ENCODE measurements around the gene ATG5. TPM values are rescaled to one million over a fixed set of nuclear protein-coding genes. Genes with fewer than 3 reads are reported as not detected.

The ATG5 gene
- total and polyA plus RNA-seq, 9 of the 15 experiments (the other 6 are each of a cell fraction or from before 2014, with no cell fraction given) = 29.0 to 80.0 (median 53.2) TPM

DNA sequence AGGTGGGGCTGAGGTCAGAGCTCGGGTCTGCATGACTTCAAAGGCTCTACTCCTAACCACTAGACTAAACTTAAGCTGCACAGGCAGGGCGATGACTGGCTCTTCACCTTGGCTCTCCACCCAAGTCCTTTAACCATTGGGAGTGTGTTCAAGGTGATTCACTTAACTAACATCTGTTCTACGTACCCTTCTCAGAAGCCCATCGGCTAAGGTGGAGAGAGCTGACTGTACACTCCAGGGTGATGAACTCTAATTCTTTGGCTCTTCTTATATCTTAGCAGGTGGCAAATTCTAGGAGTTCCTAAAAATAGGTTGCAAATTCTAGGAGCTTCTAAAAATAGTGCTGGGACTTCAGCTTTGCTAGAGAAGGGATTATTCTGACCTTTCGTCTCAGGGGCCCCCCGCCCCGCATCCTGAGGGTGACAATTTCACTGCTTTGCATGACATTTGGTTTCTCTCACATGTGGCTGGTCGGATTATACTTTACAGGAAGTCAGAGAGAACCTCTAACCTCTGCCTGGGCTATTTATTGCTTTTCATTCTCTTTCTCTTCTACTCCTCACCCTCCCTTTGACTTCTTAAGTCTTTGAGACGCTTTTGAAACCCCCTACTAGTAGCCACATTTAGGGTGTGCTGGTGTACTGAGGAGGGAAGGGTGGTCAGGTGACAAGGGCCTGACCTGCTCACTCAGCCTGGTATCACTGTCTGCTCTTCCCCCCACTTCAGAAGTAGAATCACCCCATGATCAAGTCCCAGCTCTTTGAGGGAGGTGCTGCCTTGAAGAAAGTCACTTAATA is 183.9 kb downstream of the ATG5 start:
- Histone ChIP-seq H4K20me1 (replicated peaks; ENCODE audit: control insufficient read depth, insufficient read depth, low read length) (0 out of 2 replicates have a peak, but pooled peaks cover 2% of the 10 kb centered on the region), H3K9me3 (replicated peaks; ENCODE audit: control insufficient read depth, insufficient read depth, low read depth, low read length) (no peaks in the 10 kb centered on the region), H3K27ac (ENCODE audit: extremely low read depth, low read depth, low read length) (peak overlapping the region; percentile 52; the same call in 2 of the 3 replicates), H2AFZ (ENCODE audit: low read depth, low read length) (peak overlapping the region; percentile 75), H3K79me2 (ENCODE audit: control insufficient read depth, insufficient read depth, low read length) (no peaks in the 10 kb centered on the region), H3K9me1 (ENCODE audit: control insufficient read depth, insufficient read depth, low read length) (no peaks in the 10 kb centered on the region), H3K27me3 (ENCODE audit: control insufficient read depth in 2 of 2, insufficient read depth in 2 of 2, low read length in 2 of 2) (no peaks in the 10 kb centered on the region), H3K9ac (ENCODE audit: insufficient read depth in 1 of 2, low read depth in 2 of 2, low read length in 2 of 2) (peak overlapping the region; percentile 17 to 57; a peak in 2 of 4 replicates), H3K4me2 (ENCODE audit: insufficient read depth, low read length) (peak overlapping the region; percentile 22), H3K36me3 (ENCODE audit: control insufficient read depth, insufficient read depth, low read length) (no peaks in the 10 kb centered on the region), H3K4me1 (replicated peaks in 1 of 2; ENCODE audit: control insufficient read depth in 2 of 2, insufficient read depth in 2 of 2, low read length in 2 of 2) (peaks cover 6 to 17% of the 10 kb centered on the region in 2 experiments; a peak in 3 of 5 replicates), H3K4me3 (no peak overlapping the region)
- ATAC-seq = peak; percentile 71
- peak in 2 of 4 experiments; percentile 28 to 53 for DNase-seq (ENCODE audit: extremely low read depth in 1 of 4, low spot score in 3 of 4)
- intact Hi-C loops (cut with micrococcal nuclease) (loop anchor here (2.0 to 5.0 kb wide), 2 partner anchors 43 to 81 kb away; no protein-coding TSS in a partner anchor), in situ Hi-C loops (cut with MboI) (no loop called here)
- ChIA-PET CTCF (ENCODE audit: low intra/inter-chr PET ratio) (no interaction called here), POLR2A (interaction anchor here (0.5 to 2.1 kb wide), 4 partner anchors 12 to 399 kb away, joined by 3 to 5 read pairs (median 4); no protein-coding TSS in a partner anchor)
- no TSS peak for BruUV-seq (replicated peaks)
- FAIRE-seq = peak; percentile 54
- 16% methylated on average over 9 of the region's 9 CpGs for WGBS (ENCODE audit: insufficient coverage, low coverage, missing lambda C conversion rate)
- TF ChIP-seq, protein P1, sequence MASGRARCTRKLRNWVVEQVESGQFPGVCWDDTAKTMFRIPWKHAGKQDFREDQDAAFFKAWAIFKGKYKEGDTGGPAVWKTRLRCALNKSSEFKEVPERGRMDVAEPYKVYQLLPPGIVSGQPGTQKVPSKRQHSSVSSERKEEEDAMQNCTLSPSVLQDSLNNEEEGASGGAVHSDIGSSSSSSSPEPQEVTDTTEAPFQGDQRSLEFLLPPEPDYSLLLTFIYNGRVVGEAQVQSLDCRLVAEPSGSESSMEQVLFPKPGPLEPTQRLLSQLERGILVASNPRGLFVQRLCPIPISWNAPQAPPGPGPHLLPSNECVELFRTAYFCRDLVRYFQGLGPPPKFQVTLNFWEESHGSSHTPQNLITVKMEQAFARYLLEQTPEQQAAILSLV (tag; IDR thresholded peaks at IDR 0.05) = no peak
- TF ChIP-seq MEF2A (IDR thresholded peaks at IDR 0.05; ENCODE audit: control insufficient read depth, low read depth, low read length) = peak; percentile 82; the same call in 1 of the 2 replicates
- no peak for TF ChIP-seq HDAC8 (tag; IDR thresholded peaks at IDR 0.05)
- TF ChIP-seq, protein P2, sequence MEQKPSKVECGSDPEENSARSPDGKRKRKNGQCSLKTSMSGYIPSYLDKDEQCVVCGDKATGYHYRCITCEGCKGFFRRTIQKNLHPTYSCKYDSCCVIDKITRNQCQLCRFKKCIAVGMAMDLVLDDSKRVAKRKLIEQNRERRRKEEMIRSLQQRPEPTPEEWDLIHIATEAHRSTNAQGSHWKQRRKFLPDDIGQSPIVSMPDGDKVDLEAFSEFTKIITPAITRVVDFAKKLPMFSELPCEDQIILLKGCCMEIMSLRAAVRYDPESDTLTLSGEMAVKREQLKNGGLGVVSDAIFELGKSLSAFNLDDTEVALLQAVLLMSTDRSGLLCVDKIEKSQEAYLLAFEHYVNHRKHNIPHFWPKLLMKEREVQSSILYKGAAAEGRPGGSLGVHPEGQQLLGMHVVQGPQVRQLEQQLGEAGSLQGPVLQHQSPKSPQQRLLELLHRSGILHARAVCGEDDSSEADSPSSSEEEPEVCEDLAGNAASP (IDR thresholded peaks at IDR 0.05) = no peak
- TF ChIP-seq, protein P3, sequence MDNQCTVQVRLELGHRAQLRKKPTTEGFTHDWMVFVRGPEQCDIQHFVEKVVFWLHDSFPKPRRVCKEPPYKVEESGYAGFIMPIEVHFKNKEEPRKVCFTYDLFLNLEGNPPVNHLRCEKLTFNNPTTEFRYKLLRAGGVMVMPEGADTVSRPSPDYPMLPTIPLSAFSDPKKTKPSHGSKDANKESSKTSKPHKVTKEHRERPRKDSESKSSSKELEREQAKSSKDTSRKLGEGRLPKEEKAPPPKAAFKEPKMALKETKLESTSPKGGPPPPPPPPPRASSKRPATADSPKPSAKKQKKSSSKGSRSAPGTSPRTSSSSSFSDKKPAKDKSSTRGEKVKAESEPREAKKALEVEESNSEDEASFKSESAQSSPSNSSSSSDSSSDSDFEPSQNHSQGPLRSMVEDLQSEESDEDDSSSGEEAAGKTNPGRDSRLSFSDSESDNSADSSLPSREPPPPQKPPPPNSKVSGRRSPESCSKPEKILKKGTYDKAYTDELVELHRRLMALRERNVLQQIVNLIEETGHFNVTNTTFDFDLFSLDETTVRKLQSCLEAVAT (IDR thresholded peaks at IDR 0.05) = no peak
- TF ChIP-seq ZBTB7A (IDR thresholded peaks at IDR 0.05; ENCODE audit: borderline replicate concordance, control insufficient read depth, low read depth, low read length) = no peak; the same call in 1 of the 2 replicates
- TF ChIP-seq HMBOX1 (IDR thresholded peaks at IDR 0.05) = 0 out of 2 replicates have a peak, but pooled peaks have one; percentile 19
- no peak for TF ChIP-seq ASH1L (IDR thresholded peaks at IDR 0.05; ENCODE audit: borderline replicate concordance, low read depth, partially characterized antibody)
- peak; percentile 32; the same call in 1 of the 2 replicates for TF ChIP-seq L3MBTL2 (IDR thresholded peaks at IDR 0.05)
- TF ChIP-seq MEF2D (tag; conservative IDR thresholded peaks at IDR 0.05; ENCODE audit: low read depth) = peak; percentile 59
- TF ChIP-seq ZNF764 (CRISPR knock-in tag; IDR thresholded peaks at IDR 0.05; ENCODE audit: low read depth) = no peak
- peak; percentile 16; the same call in 1 of the 2 replicates for TF ChIP-seq CEBPG (CRISPR knock-in tag; IDR thresholded peaks at IDR 0.05)
- no peak for TF ChIP-seq CEBPG (tag; conservative IDR thresholded peaks at IDR 0.05 in 1 of 2, IDR thresholded peaks at IDR 0.05 in 1 of 2)
- no peak for TF ChIP-seq SMAD1 (IDR thresholded peaks at IDR 0.05; ENCODE audit: low read depth, low read length, partially characterized antibody)

Measured in K562 (cell line).